Esophagus mucosa (tissue), 1 donor: ENCODE measurements around the gene PI4K2A. TPM values are rescaled to one million over a fixed set of nuclear protein-coding genes. Genes with fewer than 3 reads are reported as not detected.

Source experiments
- ATAC-seq: fragments of 200-7000 bp; cut with Tn5 transposase; one replicate; pipeline ENCODE4 v1.9.1; 2020
- total RNA-seq: library from RNA; stranded (reverse); gene quantifications from one replicate; pipeline ENCODE4 v1.2.4, GENCODE V29; 2023
- donor health status: DM: yes; HTN: yes; CAD: no.

PI4K2A gene
- total RNA-seq = 13.0 TPM

GRCh38 chr10:97640174-97640867, at the start of gene PI4K2A:
Gene PI4K2A, plus strand, starts transcription at chr10:97640671. Its CDS starts 72 bp downstream, at chr10:97640743.
- ATAC-seq = peak; percentile 100

GRCh38 chr10:97590748-97591495, 49.5 kb upstream of the PI4K2A start:
- ATAC-seq = no peak

DNA sequence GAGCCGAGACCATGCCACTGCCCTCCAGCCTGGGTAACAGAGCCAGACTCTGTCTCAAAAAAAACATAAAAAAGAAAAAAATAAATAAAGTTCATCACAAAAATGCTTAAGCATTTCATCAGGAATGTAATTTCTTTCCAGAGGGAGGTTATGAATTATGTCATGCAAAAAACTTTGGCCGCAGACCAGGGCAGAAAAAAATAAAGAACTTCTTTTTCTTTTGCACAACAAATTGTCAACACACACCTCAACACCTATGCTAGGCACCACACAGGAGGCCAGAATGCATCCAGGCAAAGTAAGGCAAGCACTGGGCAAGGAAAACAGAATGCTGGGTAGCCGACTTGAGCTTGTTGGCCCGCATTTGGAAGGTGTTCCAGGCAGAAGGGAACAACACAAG, 47.0 kb upstream of the PI4K2A start:
- ATAC-seq = no peak

GRCh38 chr10:97596101-97597082, 44.1 kb upstream of the PI4K2A start:
- ATAC-seq = peak; percentile 62

- ATAC-seq = no peak
Observed at GRCh38 chr10:97597778-97598177, 42.7 kb upstream of the PI4K2A start.

DNA sequence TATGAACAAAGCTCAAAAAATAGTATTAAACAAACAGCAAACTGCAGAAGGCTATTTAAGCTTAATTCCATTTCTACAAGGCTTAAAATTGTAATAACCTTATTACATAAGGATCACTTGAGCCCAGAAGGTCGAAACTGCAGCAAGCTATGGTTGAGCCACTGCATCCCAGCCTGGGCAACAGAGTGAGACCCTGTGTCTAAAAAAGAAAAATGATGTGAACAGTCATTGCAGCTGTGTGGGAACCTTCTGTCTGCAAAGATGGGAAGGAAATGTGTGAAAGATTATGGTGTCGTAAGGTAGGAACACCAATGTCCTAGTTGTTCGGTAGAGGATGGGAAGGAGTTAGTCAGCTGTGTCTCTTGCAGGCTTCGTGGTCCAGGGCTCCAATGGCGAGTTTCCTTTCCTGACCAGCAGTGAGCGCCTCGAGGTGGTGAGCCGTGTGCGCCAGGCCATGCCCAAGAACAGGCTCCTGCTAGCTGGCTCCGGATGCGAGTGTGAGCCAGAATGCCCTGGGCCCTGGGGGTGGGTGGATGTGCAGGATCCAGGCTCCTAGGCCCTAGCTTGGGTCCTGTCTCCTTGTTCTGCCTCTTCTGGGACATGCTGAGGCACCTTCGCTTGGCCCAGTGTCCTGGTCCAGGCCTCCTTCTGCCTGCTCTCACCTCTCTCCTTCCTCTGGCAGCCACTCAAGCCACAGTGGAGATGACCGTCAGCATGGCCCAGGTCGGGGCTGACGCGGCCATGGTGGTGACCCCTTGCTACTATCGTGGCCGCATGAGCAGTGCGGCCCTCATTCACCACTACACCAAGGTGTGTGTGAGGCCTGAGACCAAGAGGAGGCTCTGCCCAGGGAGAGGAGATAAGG, 41.8 kb upstream of the PI4K2A start:
- ATAC-seq = no peak

- ATAC-seq = no peak
Observed at GRCh38 chr10:97599272-97599619, 41.2 kb upstream of the PI4K2A start.

- no peak for ATAC-seq
Observed at GRCh38 chr10:97600616-97601015, 39.9 kb upstream of the PI4K2A start.

- ATAC-seq = no peak
Observed at GRCh38 chr10:97601268-97602215, 38.9 kb upstream of the PI4K2A start.

GRCh38 chr10:97607095-97607636, 33.3 kb upstream of the PI4K2A start:
- ATAC-seq = no peak

- ATAC-seq = no peak
Observed at GRCh38 chr10:97608991-97609561, 31.4 kb upstream of the PI4K2A start.

DNA sequence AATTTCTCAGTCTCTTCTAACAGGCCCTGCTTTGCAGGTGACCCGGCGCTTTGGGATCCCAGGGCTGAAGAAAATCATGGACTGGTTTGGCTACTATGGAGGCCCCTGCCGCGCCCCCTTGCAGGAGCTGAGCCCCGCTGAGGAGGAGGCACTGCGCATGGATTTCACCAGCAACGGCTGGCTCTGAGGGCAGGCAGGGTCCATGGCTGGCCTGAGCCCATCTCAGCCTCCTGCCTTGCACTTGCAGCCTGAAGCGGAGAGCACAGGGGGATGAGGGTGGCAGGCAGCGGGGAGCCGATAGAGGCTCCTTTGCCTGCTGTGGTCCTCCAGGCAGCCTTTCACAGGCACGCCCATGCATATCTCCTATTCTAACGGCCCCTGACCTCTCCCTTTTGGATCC, 29.0 kb upstream of the PI4K2A start:
- ATAC-seq = no peak

GRCh38 chr10:97612386-97612785, 28.1 kb upstream of the PI4K2A start:
- ATAC-seq = peak; percentile 85

DNA sequence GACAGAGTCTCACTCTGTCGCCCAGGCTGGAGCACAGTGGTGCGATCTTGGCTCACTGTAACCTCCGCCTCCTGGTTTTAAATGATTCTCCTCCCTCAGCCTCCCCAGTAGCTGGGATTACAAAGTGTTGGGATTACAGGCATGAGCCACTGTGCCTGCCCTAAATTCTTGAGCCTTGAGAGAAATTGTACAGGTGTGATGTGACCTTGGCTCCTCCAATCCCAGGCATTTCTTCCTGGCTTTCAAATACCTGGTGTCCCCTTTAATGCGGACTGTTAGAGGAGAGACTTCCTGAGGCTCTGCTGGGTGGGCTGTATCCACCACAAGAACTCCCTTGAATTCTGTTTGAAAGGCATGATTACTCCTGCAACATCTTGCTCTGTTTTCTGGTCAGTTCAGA, 22.2 kb upstream of the PI4K2A start:
- no peak for ATAC-seq

DNA sequence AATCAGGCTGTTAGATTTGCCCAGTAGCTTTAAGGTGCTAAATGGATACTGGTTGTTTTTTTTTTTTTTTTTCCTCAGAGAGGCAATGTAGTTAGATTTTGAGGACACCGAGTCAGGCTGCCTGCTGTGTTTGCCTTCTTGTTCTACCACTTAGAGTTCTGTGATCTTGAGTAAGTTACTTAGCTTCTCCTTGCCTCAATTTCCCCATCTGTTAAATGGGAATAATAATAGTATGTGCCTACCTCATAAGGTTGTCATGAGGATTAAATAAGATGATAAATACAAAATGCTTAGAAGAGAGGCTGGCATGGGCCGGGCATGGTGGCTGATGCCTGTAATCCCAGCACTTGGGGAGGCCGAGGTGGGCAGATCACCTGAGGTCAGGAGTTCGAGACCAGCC, 21.7 kb upstream of the PI4K2A start:
- no peak for ATAC-seq

- ATAC-seq = no peak
Observed at GRCh38 chr10:97623277-97623676, 17.2 kb upstream of the PI4K2A start.

GRCh38 chr10:97627731-97628130, 12.7 kb upstream of the PI4K2A start:
- no peak for ATAC-seq

GRCh38 chr10:97628228-97628627, 12.2 kb upstream of the PI4K2A start:
- no peak for ATAC-seq

DNA sequence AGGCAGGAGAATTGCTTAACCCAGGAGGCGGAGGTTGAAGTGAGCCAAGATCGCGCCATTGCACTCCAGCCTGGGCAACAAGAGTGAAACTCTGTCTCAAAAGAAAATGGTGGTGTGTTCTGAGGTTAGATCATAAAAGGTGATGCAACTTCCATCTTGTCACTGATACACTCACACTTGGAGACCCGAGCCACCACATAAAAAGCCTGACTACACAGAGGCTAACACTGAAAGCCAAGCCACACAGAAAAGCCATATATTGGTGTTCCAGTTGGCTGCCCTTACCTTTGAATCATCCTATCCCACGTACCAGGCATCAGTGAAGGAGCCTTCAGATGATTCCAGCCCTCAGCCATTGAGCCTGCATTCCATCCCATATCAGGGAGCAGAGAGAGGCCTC, 11.2 kb upstream of the PI4K2A start:
- ATAC-seq = no peak

DNA sequence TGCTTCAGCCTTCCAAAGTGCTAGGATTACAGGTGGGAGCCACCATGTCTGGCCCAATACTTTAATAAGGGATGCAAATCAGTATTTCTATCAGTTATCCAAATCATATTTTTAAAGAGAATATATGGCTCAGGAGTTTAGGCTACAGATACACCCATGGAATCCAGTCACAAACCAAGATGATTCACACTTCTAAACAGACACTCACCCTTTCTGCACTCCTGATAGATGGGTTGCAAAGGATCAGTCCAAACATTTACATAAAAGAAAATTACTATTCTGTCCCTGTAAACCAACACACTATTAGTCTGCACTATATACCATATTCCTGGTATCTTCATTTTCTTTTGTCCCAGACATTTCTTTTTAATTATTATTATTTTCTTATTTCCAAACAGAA, 9.4 kb upstream of the PI4K2A start:
- no peak for ATAC-seq
